HK-2 (cell line): Measurements from ENCODE around the gene ANO2.
"Not testable (repeated sequence)": the region's sequence is repeated elsewhere in the genome, so short reads cannot be mapped to it uniquely, and the experiment has no call there.

ENCODE experiments used
- DNase-seq: peaks from one replicate; pipeline ENCODE4 v3.0.0-alpha.2; 2018; ENCODE audit not compliant: unreplicated experiment

The ANO2 gene

DNA sequence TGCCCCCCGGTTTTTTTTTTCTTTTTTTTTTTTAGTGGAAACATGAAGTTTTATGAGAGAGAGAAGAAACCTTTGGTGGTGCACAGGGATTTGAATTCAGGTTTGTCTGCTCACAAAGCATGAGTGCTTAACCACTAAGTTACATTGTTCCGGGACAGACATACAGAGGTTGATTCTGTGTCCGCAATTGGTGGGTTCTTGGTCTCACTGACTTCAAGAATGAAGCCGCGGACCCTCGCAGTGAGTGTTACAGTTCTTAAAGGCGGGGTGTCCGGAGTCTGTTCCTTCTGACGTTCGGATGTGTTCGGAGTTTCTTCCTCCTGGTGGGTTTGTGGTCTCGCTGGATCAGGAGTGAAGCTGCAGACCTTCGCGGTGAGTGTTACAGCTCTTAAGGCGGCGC lies 57.2 kb downstream of the ANO2 start:
- DNase-seq = not testable (repeated sequence)

DNA sequence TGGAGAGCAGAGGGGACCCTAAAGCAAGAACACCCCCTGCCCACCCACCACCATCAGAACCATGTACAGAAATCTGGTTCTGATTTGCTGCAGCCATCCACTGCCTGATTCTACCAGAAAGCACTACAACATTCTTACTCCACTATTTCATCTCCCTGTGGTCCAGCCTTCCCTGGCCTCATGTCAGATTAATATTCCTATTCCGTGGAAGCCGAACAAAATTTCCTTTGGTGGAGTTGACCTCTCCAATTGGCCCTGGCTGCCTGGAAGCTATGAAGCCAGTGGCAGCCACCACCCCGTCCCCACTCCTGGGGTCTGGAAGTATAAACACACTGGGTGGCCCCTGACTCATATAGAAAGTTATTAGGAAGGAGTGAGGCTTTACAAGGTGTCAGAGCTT lies 60.2 kb downstream of the ANO2 start:
- DNase-seq = no peak

GRCh38 chr12:5884285-5884684 lies 60.8 kb downstream of the ANO2 start:
- no peak for DNase-seq

- no peak for DNase-seq
These were observed 62.4 kb downstream of the ANO2 start for GRCh38 chr12:5882511-5883190.

- DNase-seq = no peak
These were observed 63.4 kb downstream of the ANO2 start for GRCh38 chr12:5881666-5882065.

DNA sequence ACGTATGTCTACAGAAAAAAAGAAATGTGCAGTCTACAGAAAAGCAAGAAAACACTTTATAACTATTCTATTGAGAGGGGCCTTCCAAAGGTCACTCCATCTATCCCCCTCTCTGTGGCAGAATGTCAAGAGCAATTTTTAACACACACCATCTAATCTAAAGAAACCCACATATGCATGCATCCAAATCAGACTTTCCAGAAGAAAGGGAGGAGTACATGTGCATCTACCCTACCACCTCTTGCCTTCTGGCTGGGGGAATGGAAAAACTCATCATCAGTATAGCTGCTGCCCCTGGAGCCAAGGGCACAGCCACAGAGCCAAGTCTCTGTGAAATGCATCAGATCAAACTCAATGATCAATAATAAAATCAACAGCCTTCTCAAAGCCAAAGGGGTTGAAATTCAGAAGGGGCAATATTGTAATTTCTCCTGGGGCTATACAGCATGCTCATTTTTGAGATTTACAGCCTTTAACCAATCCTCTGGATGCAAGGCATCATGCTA lies 63.9 kb downstream of the ANO2 start:
- no peak for DNase-seq

DNA sequence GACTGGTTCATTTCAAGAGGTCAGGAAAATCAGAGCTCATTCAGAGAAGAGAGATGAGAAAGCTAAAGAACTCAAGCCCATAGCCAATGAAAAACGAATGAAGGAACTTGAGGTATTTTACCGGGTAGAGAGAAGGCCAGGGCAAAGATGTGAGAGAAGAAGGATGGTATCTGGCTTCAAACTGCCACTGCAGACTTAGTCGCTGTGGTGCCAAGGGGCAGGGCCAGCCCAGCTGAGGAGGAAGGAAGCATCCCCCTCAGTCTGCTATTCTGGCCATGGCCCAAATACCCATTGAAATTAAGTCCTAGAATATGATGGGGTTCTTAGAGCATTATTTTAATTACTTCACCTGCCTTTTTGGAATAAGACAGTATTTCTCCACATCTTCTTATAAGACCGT lies 69.2 kb downstream of the ANO2 start:
- no peak for DNase-seq

DNA sequence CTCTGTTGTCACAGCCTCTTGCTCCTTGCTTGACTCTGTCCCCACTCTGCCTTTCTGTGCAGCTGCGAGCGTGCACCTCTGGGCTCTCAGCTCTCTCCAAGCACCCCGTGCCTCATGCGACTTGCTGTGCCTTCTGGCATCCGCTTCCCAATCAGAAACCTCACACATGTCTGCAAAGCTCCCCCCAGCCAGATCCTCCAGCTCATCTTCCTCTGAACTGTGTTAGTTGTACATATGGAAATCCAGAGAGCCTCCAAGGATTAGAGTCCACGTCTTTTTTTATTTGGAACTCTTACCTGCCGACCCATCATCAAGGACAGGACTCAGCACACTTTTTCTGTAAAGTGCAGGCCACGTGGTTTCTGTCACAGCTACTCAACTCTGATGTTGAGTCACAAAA lies 70.5 kb downstream of the ANO2 start:
- no peak for DNase-seq

GRCh38 chr12:5873281-5873919 lies 71.7 kb downstream of the ANO2 start:
- DNase-seq = no peak

DNA sequence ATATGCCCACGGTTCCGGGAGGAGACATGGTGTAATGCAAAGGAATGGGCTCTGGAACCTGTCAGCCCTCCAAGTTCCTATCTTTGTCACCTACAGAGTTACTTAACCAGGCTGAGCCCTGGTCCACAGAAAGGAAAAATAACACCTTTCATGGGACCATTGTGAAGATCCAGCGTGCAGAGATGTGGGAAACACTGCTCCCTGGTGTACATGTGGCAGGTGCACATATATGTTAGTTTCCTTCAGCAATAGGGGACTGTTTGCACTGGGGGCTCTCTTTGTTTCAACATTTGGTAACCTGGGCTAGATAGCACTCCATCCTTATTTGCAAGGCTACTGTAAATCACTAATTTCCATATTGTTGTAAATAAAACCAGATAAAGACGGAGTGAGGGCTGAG lies 72.3 kb downstream of the ANO2 start:
- peak; percentile 17 for DNase-seq

DNA sequence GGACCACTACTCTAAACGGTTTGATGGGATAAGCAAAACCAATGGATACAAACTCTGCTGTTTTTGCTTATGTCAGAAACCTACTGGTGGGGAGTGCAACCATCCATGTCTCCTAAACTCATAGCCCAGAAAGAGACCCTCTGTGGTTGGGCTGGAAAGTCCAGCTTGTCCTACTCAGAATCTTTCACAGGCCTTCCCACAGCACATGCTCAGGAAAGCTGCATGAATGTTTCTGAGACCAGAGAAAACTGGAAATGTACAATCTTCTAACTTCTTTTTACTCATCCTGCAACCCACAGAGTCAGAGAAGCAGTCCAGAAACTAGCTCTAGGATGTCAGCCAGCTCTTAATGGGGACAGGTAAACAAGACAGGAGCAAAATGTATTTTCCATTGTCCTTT lies 73.3 kb downstream of the ANO2 start:
- DNase-seq = no peak

DNA sequence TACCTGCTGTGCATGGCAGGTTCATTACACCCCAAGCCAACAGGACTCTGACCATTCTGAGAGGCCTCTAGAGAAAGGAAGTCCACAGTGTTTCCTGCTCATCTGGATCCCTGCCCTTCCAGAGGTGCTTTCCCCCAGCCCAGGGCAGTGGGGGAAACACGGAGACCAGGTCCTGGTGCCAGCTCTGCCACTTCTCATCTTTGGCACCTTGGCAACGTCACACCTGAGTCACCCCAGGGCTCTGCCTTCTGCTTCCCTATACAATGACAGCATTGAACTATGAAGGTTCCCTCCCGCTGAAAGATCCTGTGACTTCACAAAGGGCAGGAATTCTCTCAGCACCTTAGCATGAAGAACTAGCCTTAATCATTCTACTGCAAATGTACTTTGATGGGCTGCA lies 74.9 kb downstream of the ANO2 start:
- no peak for DNase-seq

- no peak for DNase-seq
These were observed 76.3 kb downstream of the ANO2 start for GRCh38 chr12:5868625-5869295.

- no peak for DNase-seq
These were observed 79.7 kb downstream of the ANO2 start for GRCh38 chr12:5865397-5865796.

- DNase-seq = no peak
These were observed 80.1 kb downstream of the ANO2 start for GRCh38 chr12:5864972-5865371.

DNA sequence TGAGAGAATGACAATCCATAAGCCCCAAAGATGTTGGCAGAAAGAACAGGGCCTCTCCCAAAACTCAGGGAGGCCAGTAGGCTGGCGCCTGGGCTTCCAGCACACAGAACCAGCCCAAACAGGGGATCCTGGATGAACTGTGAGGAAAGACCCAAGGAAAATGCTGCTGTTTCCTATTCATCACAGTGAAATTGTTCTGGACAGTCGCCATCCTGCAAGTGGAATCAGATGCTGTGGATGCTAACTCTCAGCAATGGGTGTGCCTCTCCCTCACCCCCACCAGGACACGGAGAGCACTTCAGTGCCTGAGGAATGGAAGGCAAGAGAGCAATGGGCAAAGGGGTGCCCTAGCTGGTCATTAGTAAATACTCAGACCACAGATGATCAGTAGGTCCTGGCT lies 80.8 kb downstream of the ANO2 start:
- DNase-seq = no peak

DNA sequence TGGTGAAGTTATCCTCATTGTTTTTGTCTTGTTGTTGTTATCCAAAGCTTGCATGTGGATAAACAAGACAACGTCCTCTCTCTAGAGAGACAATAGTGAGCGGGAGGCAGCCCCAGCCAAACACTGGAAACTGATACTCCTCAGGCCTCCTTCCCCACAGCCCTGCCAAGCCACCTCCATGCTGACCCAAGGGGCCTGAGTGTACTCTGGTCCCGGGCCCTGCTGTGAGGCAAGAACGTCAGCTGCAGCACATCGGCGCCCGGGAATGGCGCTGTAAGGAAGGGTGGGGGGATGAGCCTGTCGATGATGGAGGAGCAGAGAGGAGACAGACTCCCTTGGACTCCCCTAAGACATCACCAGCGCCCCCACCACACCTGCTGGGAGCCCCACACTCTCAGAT lies 83.6 kb downstream of the ANO2 start:
- DNase-seq = no peak

- no peak for DNase-seq
These were observed 88.4 kb downstream of the ANO2 start for GRCh38 chr12:5856692-5857091.

DNA sequence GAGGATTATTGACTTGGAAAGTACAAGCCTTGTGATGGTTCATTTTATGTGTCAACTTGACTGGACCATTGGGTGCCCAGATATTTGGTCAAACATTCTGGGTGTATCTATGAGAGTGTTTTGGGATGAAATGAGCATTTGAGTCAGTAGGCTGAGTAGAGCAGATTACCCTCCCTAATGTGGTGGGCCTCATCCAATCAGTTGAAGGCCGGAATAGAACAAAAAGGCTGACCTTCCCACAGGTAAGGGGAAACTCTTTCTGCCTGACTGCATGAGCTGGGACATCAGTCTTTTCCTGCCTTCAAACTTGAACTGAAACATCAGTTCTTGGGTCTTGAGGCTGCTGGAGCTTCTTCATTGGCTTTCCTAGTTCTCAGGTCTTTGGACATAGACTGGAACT lies 98.1 kb downstream of the ANO2 start:
- DNase-seq = no peak

DNA sequence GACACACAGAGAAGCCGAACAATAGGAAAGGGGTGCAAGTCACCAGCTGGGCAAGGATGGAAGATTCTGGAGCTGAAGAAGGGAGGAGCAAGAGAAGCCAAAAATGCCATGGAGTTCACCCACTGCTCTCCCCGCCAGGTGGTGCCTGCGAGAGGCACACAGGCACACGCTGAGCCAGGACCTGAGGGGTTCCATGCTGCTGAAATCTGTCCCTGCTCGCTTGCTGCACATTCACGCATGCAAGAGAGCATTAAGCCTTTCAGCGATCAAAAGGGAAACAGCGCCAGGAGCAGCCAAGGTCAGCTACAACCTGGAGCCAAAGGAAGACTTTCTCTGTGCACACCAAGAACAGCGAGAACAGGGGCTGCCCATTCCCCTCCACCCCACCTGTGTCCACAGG lies 104.1 kb downstream of the ANO2 start:
- no peak for DNase-seq

DNA sequence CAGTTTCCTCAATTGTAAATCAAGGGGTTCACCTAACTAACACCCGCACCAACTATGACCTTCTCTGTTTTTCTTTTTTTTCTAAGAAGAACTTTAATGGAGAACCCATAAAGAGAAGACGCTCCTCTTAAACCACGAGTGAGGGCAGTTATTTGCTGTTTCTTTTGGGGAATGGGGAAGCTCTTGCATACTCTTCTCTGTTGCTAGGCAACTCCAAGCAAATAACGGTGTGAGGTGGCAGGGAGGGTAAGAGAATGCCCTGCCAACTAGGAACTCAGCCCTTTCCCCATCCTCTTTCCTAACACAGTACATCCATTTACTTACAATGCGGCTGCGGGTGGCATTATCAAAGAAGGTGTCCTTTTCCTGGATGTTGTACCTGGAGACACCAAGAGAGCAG lies 114.9 kb downstream of the ANO2 start:
- no peak for DNase-seq

- no peak for DNase-seq
These were observed 117.5 kb downstream of the ANO2 start for GRCh38 chr12:5827591-5827990.

- not testable (repeated sequence) for DNase-seq
These were observed 119.3 kb downstream of the ANO2 start for GRCh38 chr12:5825761-5826160.
